A549 (cell line): ENCODE data around the gene AUTS2. TPM values are rescaled to one million over a fixed set of nuclear protein-coding genes. Genes with fewer than 3 reads are reported as not detected.

ENCODE experiments used
- ATAC-seq, 2 experiments: fragments of 200-7000 bp in 1 of 2; fragments of >200 bp in 1 of 2; cut with Nextera tagmentation in 1 of 2; cut with Tn5 transposase in 1 of 2; 3 replicates each; pipeline versions ENCODE4 v1.8.0 to v1.9.1; 2018 to 2020; ENCODE audit warnings: mild to moderate bottlenecking in 1 of 2, moderate library complexity in 1 of 2
- CTCF ChIA-PET: fragments of 300-600 bp; sonication (Branson Sonifier 250); formaldehyde crosslinking; extraction: SDS; loops from one replicate; lab custom pipeline; 2021; ENCODE audit warnings: antibody characterized with exemption, inconsistent platforms; lab: Yijun Ruan, JAX
- POLR2A ChIA-PET: fragments of 350-600 bp; formaldehyde crosslinking; extraction: SDS; loops from one replicate; lab custom pipeline; 2021; ENCODE audit warnings: antibody characterized with exemption, inconsistent platforms; lab: Yijun Ruan, JAX
- DNase-seq, 2 experiments: peaks; one replicate each; pipeline versions ENCODE4 v3.0.0 to v3.0.0-alpha.2; 2011 to 2016; ENCODE audit warnings: low read depth in 1 of 2, low spot score in 1 of 2
- FAIRE-seq: peaks from 2 replicates; lab custom pipeline; 2011; peaks lifted over from hg19 to GRCh38; lab: Jason Lieb, UNC
- H3K27ac ChIP-seq, 2 experiments: fragments of >200 bp; sonication (Bioruptor Twin); formaldehyde crosslinking; 3 replicates each; pipeline ENCODE4 v1.5.1; 2016 to 2017
- H3K4me1 ChIP-seq: fragments of >200 bp; sonication (Bioruptor Twin); formaldehyde crosslinking; 3 replicates; pipeline ENCODE4 v1.6.1; 2016
- H3K4me2 ChIP-seq: fragments of >200 bp; sonication (Bioruptor Twin); formaldehyde crosslinking; 3 replicates; pipeline ENCODE4 v1.6.1; 2016
- H3K4me3 ChIP-seq: fragments of >200 bp; sonication (Bioruptor Twin); formaldehyde crosslinking; 3 replicates; pipeline ENCODE4 v1.5.1; 2016
- H3K9me3 ChIP-seq: fragments of >200 bp; sonication (Bioruptor Twin); formaldehyde crosslinking; 3 replicates; pipeline ENCODE4 v1.6.1; 2016
- CBX2 ChIP-seq: fragments of 200-600 bp; sonication (generic); IDR thresholded peaks from 2 replicates; pipeline ENCODE4 v1.6.1; 2016; ENCODE audit warnings: low read depth, mild to moderate bottlenecking, borderline replicate concordance
- CBX8 ChIP-seq: fragments of 200-600 bp; sonication (generic); IDR thresholded peaks from 2 replicates; pipeline ENCODE4 v1.6.1; 2016
- CEBPB ChIP-seq, 2 experiments: fragments of >200 bp in 1 of 2; sonication (Bioruptor Twin) in 1 of 2; formaldehyde crosslinking in 1 of 2; IDR thresholded peaks; 2 replicates each; pipeline ENCODE4 v1.6.1; 2012 to 2016
- CHD4 ChIP-seq: fragments of 200-600 bp; sonication (generic); IDR thresholded peaks from 2 replicates; pipeline ENCODE4 v1.6.1; 2016; ENCODE audit warnings: antibody characterized with exemption, mild to moderate bottlenecking, borderline replicate concordance
- EHF ChIP-seq: fragments of 250-450 bp; sonication (Bioruptor Pico); IDR thresholded peaks from 2 replicates; pipeline ENCODE4 v1.5.0; 2020; ENCODE audit warnings: mild to moderate bottlenecking
- ESRRA ChIP-seq: fragments of 150-350 bp; IDR thresholded peaks from 2 replicates; pipeline ENCODE4 v1.6.1; 2014; ENCODE audit warnings: mild to moderate bottlenecking, low read length, borderline replicate concordance
- FOXS1 ChIP-seq: fragments of 250-450 bp; sonication (Bioruptor Pico); IDR thresholded peaks from 2 replicates; pipeline ENCODE4 v1.5.0; 2020; ENCODE audit warnings: mild to moderate bottlenecking, moderate library complexity
- GATA3 ChIP-seq: IDR thresholded peaks from 2 replicates; pipeline ENCODE4 v1.6.1; 2012; ENCODE audit warnings: borderline replicate concordance
- JUNB ChIP-seq: fragments of >200 bp; sonication (Bioruptor Twin); formaldehyde crosslinking; IDR thresholded peaks from 2 replicates; pipeline ENCODE4 v1.6.1; 2016
- KDM1A ChIP-seq: fragments of 200-600 bp; sonication (generic); IDR thresholded peaks from 2 replicates; pipeline ENCODE4 v1.6.1; 2016; ENCODE audit warnings: low read depth, mild to moderate bottlenecking
- MAFK ChIP-seq: fragments of 450-650 bp; IDR thresholded peaks from 2 replicates; pipeline ENCODE4 v1.6.1; 2014; ENCODE audit not compliant: partially characterized antibody
- MYC ChIP-seq: IDR thresholded peaks from 2 replicates; pipeline ENCODE4 v1.6.1; 2012; ENCODE audit warnings: mild to moderate bottlenecking, inconsistent platforms, low read length, improper control_type of control experiment, borderline replicate concordance
- NFE2L2 ChIP-seq: fragments of 150-350 bp; conservative IDR thresholded peaks from 2 replicates; pipeline ENCODE4 v1.6.1; 2014; ENCODE audit warnings: low read length
- NR3C1 ChIP-seq: fragments of >200 bp; sonication (Bioruptor Twin); formaldehyde crosslinking; IDR thresholded peaks from 3 replicates; pipeline ENCODE4 v1.6.1; 2017
- PHF8 ChIP-seq: fragments of 200-600 bp; sonication (generic); IDR thresholded peaks from 2 replicates; pipeline ENCODE4 v1.6.1; 2016; ENCODE audit warnings: low read depth, mild to moderate bottlenecking, antibody characterized with exemption, moderate library complexity, borderline replicate concordance
- POLR2A ChIP-seq: IDR thresholded peaks from 2 replicates; pipeline ENCODE4 v1.6.1; 2012; ENCODE audit warnings: mild to moderate bottlenecking, low read length
- POLR2AphosphoS2 ChIP-seq: conservative IDR thresholded peaks from 2 replicates; pipeline ENCODE4 v1.6.1; 2012; ENCODE audit warnings: low read length, improper control_type of control experiment, inconsistent platforms
- RAD21 ChIP-seq, 2 experiments: fragments of >200 bp in 1 of 2; sonication (Bioruptor Twin) in 1 of 2; formaldehyde crosslinking in 1 of 2; IDR thresholded peaks in 1 of 2; conservative IDR thresholded peaks in 1 of 2; 2 replicates in 1 of 2; 3 replicates in 1 of 2; pipeline ENCODE4 v1.6.1; 2012 to 2018; ENCODE audit warnings: inconsistent platforms in 1 of 2
- RCOR1 ChIP-seq: fragments of 150-350 bp; IDR thresholded peaks from 2 replicates; pipeline ENCODE4 v1.6.1; 2014; ENCODE audit warnings: antibody characterized with exemption, low read length, low read depth
- RFX5 ChIP-seq: fragments of 450-650 bp; IDR thresholded peaks from 2 replicates; pipeline ENCODE4 v1.7.1; 2014; ENCODE audit warnings: antibody characterized with exemption, mild to moderate bottlenecking, moderate library complexity
- TP53 ChIP-seq: fragments of 250-450 bp; sonication (Bioruptor Pico); IDR thresholded peaks from 2 replicates; pipeline ENCODE4 v1.5.0; 2021; ENCODE audit warnings: mild to moderate bottlenecking, moderate library complexity
- WGBS: methylation state at CpG from one replicate; pipeline ENCODE4 v1.1.6; 2017; ENCODE audit errors: missing lambda C conversion rate; 5-methylcytosine and 5-hydroxymethylcytosine counted together
- polyA plus RNA-seq, 4 experiments: library from polyadenylated mRNA; depleted of rRNA in 3 of 4; stranded (reverse); fragments of >200 nt; fragmentation: RNase III in 1 of 4; extraction: RNeasy Plus Mini Kit Qiagen cat#74134 plus additional on column Dnase treatment in 1 of 4; gene quantifications; 2 replicates in 3 of 4; 3 replicates in 1 of 4; pipeline ENCODE4 v1.2.3, GENCODE V29; 2011 to 2017
- TF ChIP-seq, protein P1 (sequence below): fragments of >200 bp; sonication (Bioruptor Twin); formaldehyde crosslinking; IDR thresholded peaks from 3 replicates; pipeline ENCODE4 v1.5.1; 2016
- TF ChIP-seq, protein P2 (sequence below): IDR thresholded peaks from 2 replicates; pipeline ENCODE4 v1.6.1; 2012; ENCODE audit warnings: low read depth, borderline replicate concordance
- TF ChIP-seq, protein P3 (sequence below): fragments of 150-350 bp; IDR thresholded peaks from 2 replicates; pipeline ENCODE4 v1.6.1; 2014; ENCODE audit warnings: low read depth, mild to moderate bottlenecking, low read length

AUTS2 gene
- polyA plus RNA-seq, 2 of the 4 experiments (the other 2 are of a cell fraction) = 1.6 to 3.6 TPM

- Histone ChIP-seq H3K4me3 (no peak overlapping the region), H3K4me2 (no peak overlapping the region), H3K9me3 (no peaks in the 10 kb centered on the region), H3K4me1 (no peaks in the 10 kb centered on the region), H3K27ac (no peak overlapping the region)
- ChIA-PET POLR2A (no interaction called here), CTCF (no interaction called here)
- FAIRE-seq = no peak
- ATAC-seq = no peak
- 13% methylated on average over 1 of the region's 1 CpG for WGBS
- TF ChIP-seq RAD21 (conservative IDR thresholded peaks at IDR 0.05 in 1 of 2, IDR thresholded peaks at IDR 0.05 in 1 of 2) (no peak), CHD4 (no peak), POLR2AphosphoS2 (no peak), CBX2 (no peak), RFX5 (no peak)
- DNase-seq = no peak
These were observed 751.5 kb downstream of the AUTS2 start for GRCh38 chr7:70349819-70350218.

GRCh38 chr7:70352088-70352487 is 753.8 kb downstream of the AUTS2 start:
- no peak for DNase-seq
- POLR2A ChIA-PET = no interaction called here
- H3K9me3 ChIP-seq = no peaks in the 10 kb centered on the region
- no peak overlapping the region for H3K4me3 ChIP-seq
- H3K4me1 ChIP-seq = no peaks in the 10 kb centered on the region
- 28% methylated on average over 4 of the region's 4 CpGs for WGBS
- no peak for TF ChIP-seq CBX8
- TF ChIP-seq PHF8 = no peak
- no peak for TF ChIP-seq EHF (CRISPR knock-in tag)
- TF ChIP-seq MYC = no peak
- TF ChIP-seq, protein P1, sequence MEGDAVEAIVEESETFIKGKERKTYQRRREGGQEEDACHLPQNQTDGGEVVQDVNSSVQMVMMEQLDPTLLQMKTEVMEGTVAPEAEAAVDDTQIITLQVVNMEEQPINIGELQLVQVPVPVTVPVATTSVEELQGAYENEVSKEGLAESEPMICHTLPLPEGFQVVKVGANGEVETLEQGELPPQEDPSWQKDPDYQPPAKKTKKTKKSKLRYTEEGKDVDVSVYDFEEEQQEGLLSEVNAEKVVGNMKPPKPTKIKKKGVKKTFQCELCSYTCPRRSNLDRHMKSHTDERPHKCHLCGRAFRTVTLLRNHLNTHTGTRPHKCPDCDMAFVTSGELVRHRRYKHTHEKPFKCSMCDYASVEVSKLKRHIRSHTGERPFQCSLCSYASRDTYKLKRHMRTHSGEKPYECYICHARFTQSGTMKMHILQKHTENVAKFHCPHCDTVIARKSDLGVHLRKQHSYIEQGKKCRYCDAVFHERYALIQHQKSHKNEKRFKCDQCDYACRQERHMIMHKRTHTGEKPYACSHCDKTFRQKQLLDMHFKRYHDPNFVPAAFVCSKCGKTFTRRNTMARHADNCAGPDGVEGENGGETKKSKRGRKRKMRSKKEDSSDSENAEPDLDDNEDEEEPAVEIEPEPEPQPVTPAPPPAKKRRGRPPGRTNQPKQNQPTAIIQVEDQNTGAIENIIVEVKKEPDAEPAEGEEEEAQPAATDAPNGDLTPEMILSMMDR = no peak
- TF ChIP-seq MAFK = no peak
- TF ChIP-seq RCOR1 = no peak
- no peak for TF ChIP-seq KDM1A
- TF ChIP-seq, protein P2, sequence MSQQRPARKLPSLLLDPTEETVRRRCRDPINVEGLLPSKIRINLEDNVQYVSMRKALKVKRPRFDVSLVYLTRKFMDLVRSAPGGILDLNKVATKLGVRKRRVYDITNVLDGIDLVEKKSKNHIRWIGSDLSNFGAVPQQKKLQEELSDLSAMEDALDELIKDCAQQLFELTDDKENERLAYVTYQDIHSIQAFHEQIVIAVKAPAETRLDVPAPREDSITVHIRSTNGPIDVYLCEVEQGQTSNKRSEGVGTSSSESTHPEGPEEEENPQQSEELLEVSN = no peak
- no peak for TF ChIP-seq NFE2L2
- TF ChIP-seq FOXS1 (CRISPR knock-in tag) = no peak
- no peak for TF ChIP-seq RAD21 (conservative IDR thresholded peaks at IDR 0.05 in 1 of 2, IDR thresholded peaks at IDR 0.05 in 1 of 2)
- TF ChIP-seq, protein P3, sequence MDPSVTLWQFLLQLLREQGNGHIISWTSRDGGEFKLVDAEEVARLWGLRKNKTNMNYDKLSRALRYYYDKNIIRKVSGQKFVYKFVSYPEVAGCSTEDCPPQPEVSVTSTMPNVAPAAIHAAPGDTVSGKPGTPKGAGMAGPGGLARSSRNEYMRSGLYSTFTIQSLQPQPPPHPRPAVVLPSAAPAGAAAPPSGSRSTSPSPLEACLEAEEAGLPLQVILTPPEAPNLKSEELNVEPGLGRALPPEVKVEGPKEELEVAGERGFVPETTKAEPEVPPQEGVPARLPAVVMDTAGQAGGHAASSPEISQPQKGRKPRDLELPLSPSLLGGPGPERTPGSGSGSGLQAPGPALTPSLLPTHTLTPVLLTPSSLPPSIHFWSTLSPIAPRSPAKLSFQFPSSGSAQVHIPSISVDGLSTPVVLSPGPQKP = no peak
- TF ChIP-seq GATA3 = no peak
- TF ChIP-seq TP53 (CRISPR knock-in tag) = no peak
- no peak for TF ChIP-seq POLR2A
- TF ChIP-seq NR3C1 = no peak
- no peak for TF ChIP-seq CEBPB (IDR thresholded peaks at IDR 0.05)
- no peak for ATAC-seq
- CTCF ChIA-PET = no interaction called here
- H3K4me2 ChIP-seq = no peak overlapping the region
- no peak overlapping the region for H3K27ac ChIP-seq
- no peak for FAIRE-seq

DNA sequence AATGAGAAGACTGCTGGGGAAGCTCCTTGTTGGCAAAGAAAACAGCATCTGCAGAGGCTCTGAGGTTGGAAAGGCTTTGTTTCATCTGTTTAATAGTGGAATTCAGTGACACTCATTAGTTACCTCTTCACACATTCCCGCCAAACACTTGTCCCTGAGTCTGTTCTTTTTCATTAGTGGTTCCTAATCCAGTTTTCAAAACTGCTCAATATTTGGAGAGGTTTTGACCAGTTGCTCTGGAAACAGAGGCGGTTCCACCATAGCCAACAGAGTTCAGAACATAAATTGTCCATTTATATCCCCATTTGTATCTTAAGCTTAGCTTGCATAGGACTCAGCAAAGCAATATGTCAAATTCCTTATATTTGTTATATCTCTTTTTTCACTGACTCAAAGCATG is 754.6 kb downstream of the AUTS2 start:
- Histone ChIP-seq H3K27ac (no peak overlapping the region), H3K4me3 (no peak overlapping the region), H3K9me3 (no peaks in the 10 kb centered on the region), H3K4me1 (no peaks in the 10 kb centered on the region), H3K4me2 (no peak overlapping the region)
- WGBS = 38% methylated on average over 2 of the region's 2 CpGs
- POLR2A ChIA-PET = no interaction called here
- DNase-seq (no peak), FAIRE-seq (no peak), ATAC-seq (no peak)
- CTCF ChIA-PET = no interaction called here
- TF ChIP-seq NFE2L2 (no peak), JUNB (no peak), ESRRA (no peak), TP53 (CRISPR knock-in tag) (no peak), CHD4 (no peak)
